PC-3 (cell line): Measurements from ENCODE around the gene ZFHX2. TPM values are rescaled to one million over a fixed set of nuclear protein-coding genes. Genes with fewer than 3 reads are reported as not detected.

ENCODE experiments used
- ATAC-seq: fragments of 200-7000 bp; cut with Tn5 transposase; 2 replicates; pipeline ENCODE4 v1.9.1; 2020; ENCODE audit warnings: mild to moderate bottlenecking, moderate library complexity
- BruUV-seq: library from RNA; stranded (reverse); fragments of 400-500 nt; replicated peaks from 2 replicates; lab custom pipeline; 2021; lab: Mats Ljungman, UMichigan
- CTCF ChIA-PET: fragments of 300-600 bp; sonication (Branson Sonifier 250); formaldehyde crosslinking; loops from one replicate; lab custom pipeline; 2022; ENCODE audit warnings: antibody characterized with exemption; lab: Charles Lee
- POLR2A ChIA-PET: fragments of 300-600 bp; sonication (Branson Sonifier 250); formaldehyde crosslinking; loops from one replicate; lab custom pipeline; 2022; ENCODE audit warnings: antibody characterized with exemption; ENCODE audit not compliant: unreplicated experiment; lab: Charles Lee
- DNase-seq: peaks from one replicate; pipeline ENCODE4 v3.0.0-alpha.2; 2015
- H2AFZ ChIP-seq: fragments of 300-600 bp; sonication (generic); 2 replicates; pipeline ENCODE4 v1.6.0; 2016; ENCODE audit warnings: antibody characterized with exemption, low read length
- H3F3A ChIP-seq: fragments of 300-600 bp; sonication (generic); one replicate; pipeline ENCODE4 v1.6.0; 2017; ENCODE audit warnings: antibody characterized with exemption, low read length, control low read depth, mild to moderate bottlenecking; ENCODE audit not compliant: unreplicated experiment
- H3K27ac ChIP-seq: fragments of 300-600 bp; sonication (generic); 2 replicates; pipeline ENCODE4 v1.5.1; 2016; ENCODE audit warnings: mild to moderate bottlenecking, low read length
- H3K27me3 ChIP-seq: fragments of 300-600 bp; sonication (generic); 2 replicates; pipeline ENCODE4 v1.6.1; 2016; ENCODE audit warnings: low read length, mixed read lengths
- H3K36me3 ChIP-seq: fragments of 300-600 bp; sonication (generic); 2 replicates; pipeline ENCODE4 v1.6.1; 2016; ENCODE audit warnings: low read depth, mixed run types, low read length, mixed read lengths
- H3K4me1 ChIP-seq: fragments of 300-600 bp; sonication (generic); 2 replicates; pipeline ENCODE4 v1.5.1; 2016; ENCODE audit warnings: low read length; ENCODE audit not compliant: insufficient read depth
- H3K4me2 ChIP-seq: fragments of 300-600 bp; sonication (generic); 2 replicates; pipeline ENCODE4 v1.6.0; 2016; ENCODE audit warnings: low read length
- H3K4me3 ChIP-seq: fragments of 300-600 bp; sonication (generic); 2 replicates; pipeline ENCODE4 v1.5.1; 2016; ENCODE audit warnings: mild to moderate bottlenecking, low read length, mixed read lengths
- H3K79me2 ChIP-seq: fragments of 300-600 bp; sonication (generic); 2 replicates; pipeline ENCODE4 v1.6.1; 2017; ENCODE audit warnings: low read length, mixed read lengths
- H3K9ac ChIP-seq: fragments of 300-600 bp; sonication (generic); 2 replicates; pipeline ENCODE4 v1.6.0; 2016; ENCODE audit warnings: mild to moderate bottlenecking, low read length
- H3K9me2 ChIP-seq: fragments of 300-600 bp; sonication (generic); replicated peaks from 2 replicates; pipeline ENCODE4 v1.6.1; 2016; ENCODE audit warnings: mixed run types, low read length, mixed read lengths
- H3K9me3 ChIP-seq: fragments of 300-600 bp; sonication (generic); 2 replicates; pipeline ENCODE4 v1.6.1; 2016; ENCODE audit warnings: low read length, mixed read lengths
- H4K20me1 ChIP-seq: fragments of 300-600 bp; sonication (generic); 2 replicates; pipeline ENCODE4 v1.6.1; 2016; ENCODE audit warnings: low read length, mixed read lengths
- CTCF ChIP-seq: fragments of 300-600 bp; sonication (generic); conservative IDR thresholded peaks from 2 replicates; pipeline ENCODE4 v1.5.1; 2017; ENCODE audit warnings: antibody characterized with exemption, low read depth, mild to moderate bottlenecking, low read length
- EZH2 ChIP-seq: fragments of 300-600 bp; sonication (generic); IDR thresholded peaks from one replicate; pipeline ENCODE4 v1.6.1; 2017; ENCODE audit warnings: antibody characterized with exemption, mild to moderate bottlenecking, low read length; ENCODE audit not compliant: unreplicated experiment
- EZH2phosphoT487 ChIP-seq: fragments of 300-600 bp; sonication (generic); IDR thresholded peaks from 2 replicates; pipeline ENCODE4 v1.6.1; 2018; ENCODE audit warnings: mild to moderate bottlenecking, antibody characterized with exemption, low read length, borderline replicate concordance
- intact Hi-C: fragments of 100-400 bp; cut with micrococcal nuclease; formaldehyde crosslinking; loops from 2 replicates; pipeline ENCODE4 v1.9.0; 2023
- total RNA-seq: library from RNA; depleted of rRNA; stranded (reverse); fragments of >200 nt; gene quantifications from 2 replicates; pipeline ENCODE4 v1.2.3, GENCODE V29; 2014

Gene ZFHX2
- total RNA-seq, 1 experiment from 2014 or later: 0.55 TPM

DNA sequence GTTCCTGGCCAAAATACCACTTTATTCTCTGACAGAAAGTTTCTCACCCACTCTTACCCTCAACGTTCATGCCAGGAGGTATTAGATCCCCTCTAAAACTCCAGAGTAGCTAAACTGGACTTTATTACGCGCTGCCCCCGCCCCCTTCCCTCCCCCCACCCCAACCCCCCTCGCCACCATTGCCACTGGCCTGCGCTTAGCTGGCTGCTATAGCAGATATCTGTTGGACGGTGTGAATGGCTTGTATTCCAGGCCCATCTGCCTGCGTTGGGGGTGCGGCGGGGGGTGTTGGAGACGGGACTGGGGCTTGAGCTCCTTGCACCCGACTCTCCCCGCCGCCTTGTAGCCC lies 3.9 kb upstream of the ZFHX2 start:
- POLR2A ChIA-PET: interaction anchor here (0.6 kb wide), 1 partner anchor 254 kb away, joined by 5 read pairs; no protein-coding TSS in a partner anchor
- H3K4me1 ChIP-seq: peaks cover 21% of the 10 kb centered on the region
- H3K79me2 ChIP-seq: peaks cover 33% of the 10 kb centered on the region
- H3K36me3 ChIP-seq: peaks cover 7% of the 10 kb centered on the region; the same call in 1 of the 2 replicates
- intact Hi-C loops: loop anchor here (10.0 kb wide), 1 partner anchor 481 kb away; no protein-coding TSS in a partner anchor
- CTCF ChIA-PET: no interaction called here
- peak overlapping the region; percentile 85 for H3K4me3 ChIP-seq
- DNase-seq: no peak
- BruUV-seq: no TSS peak
- TF ChIP-seq EZH2phosphoT487 (no peak), CTCF (no peak), EZH2 (no peak)
- H3K4me2 ChIP-seq: peak overlapping the region; percentile 92
- peak overlapping the region; percentile 90; the same call in 1 of the 2 replicates for H3K9ac ChIP-seq
- peak overlapping the region; percentile 85 for H2AFZ ChIP-seq
- peak; percentile 1; the same call in 1 of the 2 replicates for ATAC-seq
- no peaks in the 10 kb centered on the region for H3K9me3 ChIP-seq
- H3K9me2 ChIP-seq: no peaks in the 10 kb centered on the region
- H3K27me3 ChIP-seq: no peaks in the 10 kb centered on the region
- no peaks in the 10 kb centered on the region for H4K20me1 ChIP-seq
- H3K27ac ChIP-seq: no peak overlapping the region
- no peaks in the 10 kb centered on the region for H3F3A ChIP-seq

GRCh38 chr14:23550812-23551265 lies 726 bp downstream of the ZFHX2 start:
- Histone ChIP-seq H3K9me3 (no peaks in the 10 kb centered on the region), H3K27me3 (no peaks in the 10 kb centered on the region), H3K9me2 (no peaks in the 10 kb centered on the region), H3K27ac (no peak overlapping the region), H3K9ac (peak overlapping the region; percentile 68), H3K4me3 (peak overlapping the region; percentile 97), H3K36me3 (no peaks in the 10 kb centered on the region), H2AFZ (peak overlapping the region; percentile 95), H4K20me1 (no peaks in the 10 kb centered on the region), H3K4me2 (peak overlapping the region; percentile 95), H3K79me2 (peaks cover 12% of the 10 kb centered on the region), H3K4me1 (peaks cover 8% of the 10 kb centered on the region), H3F3A (no peaks in the 10 kb centered on the region)
- CTCF ChIA-PET: no interaction called here
- no peak for TF ChIP-seq EZH2phosphoT487
- TF ChIP-seq CTCF: no peak
- no peak for TF ChIP-seq EZH2
- BruUV-seq: no TSS peak
- no peak for DNase-seq
- intact Hi-C loops: loop anchor here (10.0 kb wide), 1 partner anchor 476 kb away; no protein-coding TSS in a partner anchor
- peak; percentile 32 for ATAC-seq
- POLR2A ChIA-PET: no interaction called here

DNA sequence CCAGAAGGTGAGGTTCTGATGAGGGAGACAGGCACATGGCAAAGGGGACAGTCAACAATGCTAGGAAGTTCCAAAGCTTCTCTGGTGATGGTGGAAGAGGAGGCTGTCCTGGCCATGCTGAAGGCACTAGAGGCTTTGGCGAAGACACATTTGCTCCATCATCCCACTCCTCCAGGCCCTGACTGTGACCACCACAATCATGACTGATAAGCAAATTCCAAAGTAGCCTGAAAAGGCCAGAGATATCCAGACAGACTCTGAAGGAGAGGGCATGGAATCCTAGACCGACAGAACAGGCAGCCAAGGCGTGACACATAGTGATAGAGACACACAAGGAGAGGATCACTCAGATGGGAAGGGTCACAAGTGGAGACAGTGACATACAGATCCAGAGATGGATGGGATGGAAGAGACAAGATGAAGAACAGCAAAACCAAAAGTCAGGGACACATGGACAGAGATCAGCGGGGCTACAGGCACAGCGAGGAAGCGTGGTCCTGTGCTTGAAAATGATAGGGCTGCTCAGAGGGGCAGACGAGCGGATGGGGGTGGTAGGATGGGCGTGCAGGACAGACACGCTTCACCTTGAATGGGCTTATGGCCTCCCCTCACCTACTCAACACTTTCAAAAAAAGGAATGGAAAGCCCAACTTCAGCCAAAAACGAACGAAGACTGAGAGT lies 1.3 kb downstream of the ZFHX2 start:
- H3K4me1 ChIP-seq: peaks cover 8% of the 10 kb centered on the region
- intact Hi-C loops: loop anchor here (10.0 kb wide), 1 partner anchor 475 kb away; no protein-coding TSS in a partner anchor
- H3K79me2 ChIP-seq: peaks cover 12% of the 10 kb centered on the region
- H3K27me3 ChIP-seq: no peaks in the 10 kb centered on the region
- no TSS peak for BruUV-seq
- ATAC-seq (no peak), DNase-seq (no peak)
- peak overlapping the region; percentile 95 for H3K4me2 ChIP-seq
- H3K9ac ChIP-seq: peak overlapping the region; percentile 68; the same call in 1 of the 2 replicates
- H3K36me3 ChIP-seq: no peaks in the 10 kb centered on the region
- TF ChIP-seq EZH2phosphoT487 (no peak), CTCF (no peak), EZH2 (no peak)
- POLR2A ChIA-PET: no interaction called here
- H2AFZ ChIP-seq: peak overlapping the region; percentile 95
- peak overlapping the region; percentile 97 for H3K4me3 ChIP-seq
- H3K9me3 ChIP-seq: no peaks in the 10 kb centered on the region
- H3F3A ChIP-seq: no peaks in the 10 kb centered on the region
- H3K27ac ChIP-seq: no peak overlapping the region
- no peaks in the 10 kb centered on the region for H4K20me1 ChIP-seq
- CTCF ChIA-PET: interaction anchor here (0.6 kb wide), 1 partner anchor 244 kb away, joined by 3 read pairs; the partner anchor contains the start of gene BCL2L2
- H3K9me2 ChIP-seq: no peaks in the 10 kb centered on the region
